ENCODE measurements around the gene ENAH. TPM values are rescaled to one million over a fixed set of nuclear protein-coding genes. Genes with fewer than 3 reads are reported as not detected.

The ENAH gene
- total and polyA plus RNA-seq, 2 donors (not counting 1 experiment from before 2014, with no cell fraction given), result 1.3 to 1.6 TPM

DNA sequence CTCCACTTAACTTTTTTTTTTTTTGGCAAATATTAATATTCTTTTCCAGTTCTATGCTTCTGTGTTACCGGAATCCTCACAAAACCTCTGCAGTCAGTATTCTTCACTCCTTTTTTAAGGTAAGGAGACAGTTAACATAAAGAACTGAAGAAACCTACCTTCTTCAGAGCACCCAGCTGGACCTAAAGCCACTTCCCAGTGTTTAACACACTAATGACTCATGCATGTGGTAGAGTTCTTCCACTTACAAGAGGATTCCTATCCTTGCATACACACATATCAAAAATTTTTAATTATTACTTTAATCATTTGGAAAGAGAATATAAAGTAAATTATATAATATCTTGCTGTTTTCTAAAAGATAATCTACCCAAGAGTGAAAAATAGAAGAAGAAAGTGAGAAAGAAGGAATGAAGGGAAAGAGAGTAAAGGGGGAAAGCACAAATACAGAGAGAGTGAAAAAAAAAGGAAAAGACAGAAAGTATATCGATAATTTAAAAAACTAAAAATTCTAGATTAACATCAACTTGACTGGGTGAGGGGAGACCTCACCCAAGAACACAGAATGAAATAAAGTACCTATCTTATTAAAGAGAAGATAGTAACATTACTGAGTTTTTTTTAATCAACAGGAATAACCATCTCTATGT, 54.9 kb downstream of the ENAH start:
- no peak for TF ChIP-seq EZH2 (IDR thresholded peaks at IDR 0.05; ENCODE audit: borderline replicate concordance, insufficient read depth, low read depth, low read length, poor library complexity, severe bottlenecking)
- TF ChIP-seq, protein P1, sequence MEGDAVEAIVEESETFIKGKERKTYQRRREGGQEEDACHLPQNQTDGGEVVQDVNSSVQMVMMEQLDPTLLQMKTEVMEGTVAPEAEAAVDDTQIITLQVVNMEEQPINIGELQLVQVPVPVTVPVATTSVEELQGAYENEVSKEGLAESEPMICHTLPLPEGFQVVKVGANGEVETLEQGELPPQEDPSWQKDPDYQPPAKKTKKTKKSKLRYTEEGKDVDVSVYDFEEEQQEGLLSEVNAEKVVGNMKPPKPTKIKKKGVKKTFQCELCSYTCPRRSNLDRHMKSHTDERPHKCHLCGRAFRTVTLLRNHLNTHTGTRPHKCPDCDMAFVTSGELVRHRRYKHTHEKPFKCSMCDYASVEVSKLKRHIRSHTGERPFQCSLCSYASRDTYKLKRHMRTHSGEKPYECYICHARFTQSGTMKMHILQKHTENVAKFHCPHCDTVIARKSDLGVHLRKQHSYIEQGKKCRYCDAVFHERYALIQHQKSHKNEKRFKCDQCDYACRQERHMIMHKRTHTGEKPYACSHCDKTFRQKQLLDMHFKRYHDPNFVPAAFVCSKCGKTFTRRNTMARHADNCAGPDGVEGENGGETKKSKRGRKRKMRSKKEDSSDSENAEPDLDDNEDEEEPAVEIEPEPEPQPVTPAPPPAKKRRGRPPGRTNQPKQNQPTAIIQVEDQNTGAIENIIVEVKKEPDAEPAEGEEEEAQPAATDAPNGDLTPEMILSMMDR (IDR thresholded peaks at IDR 0.05), result no peak
- H3K9me3 ChIP-seq (ENCODE audit: control extremely low read depth in 1 of 3, control insufficient read depth in 2 of 3, insufficient read depth in 1 of 3, low read length in 2 of 3), result peaks cover 0 to 4% (median 0%) of the 10 kb centered on the region in 3 donors
- Mint-ChIP-seq H3K9me3 (ENCODE audit: insufficient read depth) (no peaks in the 10 kb centered on the region), H3K27me3 (peaks cover 6% of the 10 kb centered on the region), H3K4me3 (no peak overlapping the region), H3K27ac (no peak overlapping the region), H3K4me1 (no peaks in the 10 kb centered on the region)
- no peaks in the 10 kb centered on the region for H3K4me1 ChIP-seq (ENCODE audit: control insufficient read depth in 2 of 2, insufficient read depth in 2 of 2, low read length in 2 of 2)
- no peak overlapping the region for H3K4me2 ChIP-seq (replicated peaks; ENCODE audit: low read depth, low read length, poor library complexity, severe bottlenecking)
- no peaks in the 10 kb centered on the region for H3K36me3 ChIP-seq (replicated peaks in 1 of 2; ENCODE audit: control extremely low read depth in 1 of 2, control insufficient read depth in 1 of 2, extremely low read depth in 1 of 2, insufficient read depth in 2 of 2, low read length in 1 of 2)
- WGBS (ENCODE audit: insufficient coverage), result no CpG with 5 or more reads among the region's 2 CpGs
- no peak overlapping the region for H2AFZ ChIP-seq (ENCODE audit: insufficient read depth, low read depth, low read length, poor library complexity, severe bottlenecking)
- H3K9ac ChIP-seq (ENCODE audit: low read length), result no peak overlapping the region
- H3K27me3 ChIP-seq (replicated peaks in 1 of 4; ENCODE audit: control extremely low read depth in 1 of 4, control insufficient read depth in 3 of 4, insufficient read depth in 4 of 4, low read length in 3 of 4), result peaks cover 0 to 2% (median 0%) of the 10 kb centered on the region in 4 experiments
- H3K4me3 ChIP-seq (ENCODE audit: control extremely low read depth in 1 of 5, extremely low read depth in 1 of 5, insufficient read depth in 1 of 5, low read depth in 2 of 5, low read length in 4 of 5), result no peak overlapping the region
- H3K27ac ChIP-seq (ENCODE audit: low read length in 2 of 2), result no peak overlapping the region
- DNase-seq, result no peak
- H3K79me2 ChIP-seq (ENCODE audit: control insufficient read depth, insufficient read depth, low read length), result no peaks in the 10 kb centered on the region
- ChIA-PET CTCF (no interaction called here), POLR2A (no interaction called here)
- H4K20me1 ChIP-seq (ENCODE audit: control insufficient read depth, insufficient read depth, low read length, poor library complexity, severe bottlenecking), result no peaks in the 10 kb centered on the region
- intact Hi-C loops (cut with micrococcal nuclease), result no loop called here
- no peak for ATAC-seq (ENCODE audit: low read depth)

- peaks cover 0 to 2% (median 0%) of the 10 kb centered on the region in 4 experiments for H3K27me3 ChIP-seq (replicated peaks in 1 of 4; ENCODE audit: control extremely low read depth in 1 of 4, control insufficient read depth in 3 of 4, insufficient read depth in 4 of 4, low read length in 3 of 4)
- H3K9me3 ChIP-seq (ENCODE audit: control extremely low read depth in 1 of 3, control insufficient read depth in 2 of 3, insufficient read depth in 1 of 3, low read length in 2 of 3), result peaks cover 0 to 4% (median 0%) of the 10 kb centered on the region in 3 donors
- no CpG with 5 or more reads among the region's 1 CpG for WGBS (ENCODE audit: insufficient coverage)
- ChIA-PET POLR2A (no interaction called here), CTCF (interaction anchor here (1.0 kb wide), 1 partner anchor 11 kb away, joined by 3 read pairs; no protein-coding TSS in a partner anchor)
- H4K20me1 ChIP-seq (ENCODE audit: control insufficient read depth, insufficient read depth, low read length, poor library complexity, severe bottlenecking), result no peaks in the 10 kb centered on the region
- ATAC-seq (ENCODE audit: low read depth), result no peak
- peaks cover 9% of the 10 kb centered on the region for H3K27me3 Mint-ChIP-seq
- no peaks in the 10 kb centered on the region for H3K9me3 Mint-ChIP-seq (ENCODE audit: insufficient read depth)
- no peak overlapping the region for H3K4me2 ChIP-seq (replicated peaks; ENCODE audit: low read depth, low read length, poor library complexity, severe bottlenecking)
- no peaks in the 10 kb centered on the region for H3K4me1 ChIP-seq (ENCODE audit: control insufficient read depth in 2 of 2, insufficient read depth in 2 of 2, low read length in 2 of 2)
- H3K27ac ChIP-seq (ENCODE audit: low read length in 2 of 2), result no peak overlapping the region
- no peak overlapping the region for H3K4me3 ChIP-seq (ENCODE audit: control extremely low read depth in 1 of 5, extremely low read depth in 1 of 5, insufficient read depth in 1 of 5, low read depth in 2 of 5, low read length in 4 of 5)
- H3K27ac Mint-ChIP-seq, result no peak overlapping the region
- no peaks in the 10 kb centered on the region for H3K4me1 Mint-ChIP-seq
- H3K36me3 ChIP-seq (replicated peaks in 1 of 2; ENCODE audit: control extremely low read depth in 1 of 2, control insufficient read depth in 1 of 2, extremely low read depth in 1 of 2, insufficient read depth in 2 of 2, low read length in 1 of 2), result no peaks in the 10 kb centered on the region
- H3K4me3 Mint-ChIP-seq, result no peak overlapping the region
- H3K9ac ChIP-seq (ENCODE audit: low read length), result no peak overlapping the region
- TF ChIP-seq, protein P1 (IDR thresholded peaks at IDR 0.05), result no peak
- no peak for TF ChIP-seq EZH2 (IDR thresholded peaks at IDR 0.05; ENCODE audit: borderline replicate concordance, insufficient read depth, low read depth, low read length, poor library complexity, severe bottlenecking)
- H2AFZ ChIP-seq (ENCODE audit: insufficient read depth, low read depth, low read length, poor library complexity, severe bottlenecking), result no peak overlapping the region
- H3K79me2 ChIP-seq (ENCODE audit: control insufficient read depth, insufficient read depth, low read length), result no peaks in the 10 kb centered on the region
- intact Hi-C loops (cut with micrococcal nuclease), result no loop called here
- DNase-seq, result no peak
Observed at GRCh38 chr1:225596736-225597135, 56.2 kb downstream of the ENAH start.

All from B cell (primary cell).